Measurements from ENCODE around the gene PLP1. TPM values are rescaled to one million over a fixed set of nuclear protein-coding genes. Genes with fewer than 3 reads are reported as not detected.
"Not testable (repeated sequence)": the region's sequence is repeated elsewhere in the genome, so short reads cannot be mapped to it uniquely, and the experiment has no call there.

PLP1 gene
- total RNA-seq, 1 donor from 2014 or later, result 9.6 TPM

- Mint-ChIP-seq H3K9me3 (ENCODE audit: unreplicated experiment) (no peaks in the 10 kb centered on the region), H3K27me3 (ENCODE audit: unreplicated experiment) (no peaks in the 10 kb centered on the region), H3K4me1 (ENCODE audit: unreplicated experiment) (peaks cover 12% of the 10 kb centered on the region), H3K4me3 (ENCODE audit: unreplicated experiment) (no peak overlapping the region), H3K36me3 (ENCODE audit: low read depth, unreplicated experiment) (no peaks in the 10 kb centered on the region), H3K27ac (ENCODE audit: unreplicated experiment) (no peak overlapping the region)
- no peak for DNase-seq (ENCODE audit: low spot score)
- TF ChIP-seq, protein P1, sequence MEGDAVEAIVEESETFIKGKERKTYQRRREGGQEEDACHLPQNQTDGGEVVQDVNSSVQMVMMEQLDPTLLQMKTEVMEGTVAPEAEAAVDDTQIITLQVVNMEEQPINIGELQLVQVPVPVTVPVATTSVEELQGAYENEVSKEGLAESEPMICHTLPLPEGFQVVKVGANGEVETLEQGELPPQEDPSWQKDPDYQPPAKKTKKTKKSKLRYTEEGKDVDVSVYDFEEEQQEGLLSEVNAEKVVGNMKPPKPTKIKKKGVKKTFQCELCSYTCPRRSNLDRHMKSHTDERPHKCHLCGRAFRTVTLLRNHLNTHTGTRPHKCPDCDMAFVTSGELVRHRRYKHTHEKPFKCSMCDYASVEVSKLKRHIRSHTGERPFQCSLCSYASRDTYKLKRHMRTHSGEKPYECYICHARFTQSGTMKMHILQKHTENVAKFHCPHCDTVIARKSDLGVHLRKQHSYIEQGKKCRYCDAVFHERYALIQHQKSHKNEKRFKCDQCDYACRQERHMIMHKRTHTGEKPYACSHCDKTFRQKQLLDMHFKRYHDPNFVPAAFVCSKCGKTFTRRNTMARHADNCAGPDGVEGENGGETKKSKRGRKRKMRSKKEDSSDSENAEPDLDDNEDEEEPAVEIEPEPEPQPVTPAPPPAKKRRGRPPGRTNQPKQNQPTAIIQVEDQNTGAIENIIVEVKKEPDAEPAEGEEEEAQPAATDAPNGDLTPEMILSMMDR (IDR thresholded peaks at IDR 0.05; ENCODE audit: unreplicated experiment), result no peak
Measured at GRCh38 chrX:103797691-103798090, 21.1 kb downstream of the PLP1 start.

GRCh38 chrX:103800318-103800717 lies 23.7 kb downstream of the PLP1 start:
- Mint-ChIP-seq H3K27me3 (ENCODE audit: unreplicated experiment) (no peaks in the 10 kb centered on the region), H3K36me3 (ENCODE audit: low read depth, unreplicated experiment) (no peaks in the 10 kb centered on the region), H3K27ac (ENCODE audit: unreplicated experiment) (no peak overlapping the region), H3K4me3 (ENCODE audit: unreplicated experiment) (no peak overlapping the region), H3K9me3 (ENCODE audit: unreplicated experiment) (no peaks in the 10 kb centered on the region), H3K4me1 (ENCODE audit: unreplicated experiment) (peaks cover 5% of the 10 kb centered on the region)
- TF ChIP-seq, protein P1 (IDR thresholded peaks at IDR 0.05; ENCODE audit: unreplicated experiment), result no peak
- DNase-seq (ENCODE audit: low spot score), result no peak

- Mint-ChIP-seq H3K27ac (ENCODE audit: unreplicated experiment) (no peak overlapping the region), H3K4me3 (ENCODE audit: unreplicated experiment) (no peak overlapping the region), H3K27me3 (ENCODE audit: unreplicated experiment) (no peaks in the 10 kb centered on the region), H3K4me1 (ENCODE audit: unreplicated experiment) (peaks cover 22% of the 10 kb centered on the region), H3K36me3 (ENCODE audit: low read depth, unreplicated experiment) (no peaks in the 10 kb centered on the region), H3K9me3 (ENCODE audit: unreplicated experiment) (no peaks in the 10 kb centered on the region)
- TF ChIP-seq, protein P1 (IDR thresholded peaks at IDR 0.05; ENCODE audit: unreplicated experiment), result no peak
- DNase-seq (ENCODE audit: low spot score), result no peak
Measured at GRCh38 chrX:103805860-103806259, 29.2 kb downstream of the PLP1 start.

DNA sequence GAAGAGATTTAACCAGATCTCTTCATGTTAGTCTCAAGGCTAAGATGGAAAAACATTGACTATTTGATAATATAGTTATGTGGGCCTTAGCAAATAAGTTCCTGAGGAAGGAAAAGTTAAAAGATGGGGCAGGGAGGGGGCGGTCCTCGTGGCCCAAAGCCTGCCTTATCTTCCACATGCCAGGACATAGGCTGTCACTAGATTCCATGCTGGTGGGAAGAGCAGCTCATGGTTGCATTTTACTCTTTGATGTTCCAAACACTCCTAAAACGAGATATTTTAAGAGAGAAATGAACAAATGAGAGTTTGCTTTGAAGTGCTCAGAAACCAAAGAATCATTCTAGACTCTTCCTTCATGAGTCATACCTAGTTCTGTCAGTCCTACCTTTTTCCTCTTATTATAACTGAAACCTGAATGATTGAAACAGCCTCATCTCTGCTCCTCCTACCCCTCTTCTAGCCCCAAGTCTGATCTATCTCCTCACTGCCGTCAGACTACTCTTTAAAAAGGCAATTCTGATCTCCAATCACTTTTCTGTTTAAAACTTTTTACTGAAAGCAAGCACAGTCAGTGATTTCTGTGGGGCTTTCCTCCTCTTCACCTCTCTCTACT lies 30.3 kb downstream of the PLP1 start:
- H3K36me3 Mint-ChIP-seq (ENCODE audit: low read depth, unreplicated experiment), result no peaks in the 10 kb centered on the region
- H3K4me1 Mint-ChIP-seq (ENCODE audit: unreplicated experiment), result peaks cover 20% of the 10 kb centered on the region
- TF ChIP-seq, protein P1 (IDR thresholded peaks at IDR 0.05; ENCODE audit: unreplicated experiment), result no peak

DNA sequence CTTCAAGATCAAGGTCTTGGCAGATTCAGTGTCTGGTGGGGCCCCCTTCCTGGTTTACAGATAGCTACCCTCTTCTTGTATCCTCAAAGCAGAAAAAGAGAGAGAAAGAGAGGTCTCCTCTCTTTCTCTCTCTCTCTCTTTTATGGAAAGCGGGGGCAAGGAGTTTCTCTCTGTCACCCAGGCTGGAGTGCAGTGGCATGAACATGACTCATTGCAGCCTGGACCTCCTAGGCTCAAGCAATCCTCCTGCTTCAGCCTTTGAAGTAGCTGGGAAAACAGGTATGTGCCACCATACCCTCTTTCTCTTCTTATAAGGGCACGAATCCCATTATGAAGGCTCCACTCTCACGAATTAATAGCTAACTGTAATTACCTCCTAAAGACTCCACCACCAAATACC lies 35.2 kb downstream of the PLP1 start:
- no peak overlapping the region for H3K4me3 Mint-ChIP-seq (ENCODE audit: unreplicated experiment)
- peaks cover 30% of the 10 kb centered on the region for H3K4me1 Mint-ChIP-seq (ENCODE audit: unreplicated experiment)
- peaks cover 1% of the 10 kb centered on the region for H3K27me3 Mint-ChIP-seq (ENCODE audit: unreplicated experiment)
- H3K9me3 Mint-ChIP-seq (ENCODE audit: unreplicated experiment), result no peaks in the 10 kb centered on the region
- DNase-seq (ENCODE audit: low spot score), result no peak
- TF ChIP-seq, protein P1 (IDR thresholded peaks at IDR 0.05; ENCODE audit: unreplicated experiment), result no peak
- no peaks in the 10 kb centered on the region for H3K36me3 Mint-ChIP-seq (ENCODE audit: low read depth, unreplicated experiment)
- H3K27ac Mint-ChIP-seq (ENCODE audit: unreplicated experiment), result peak overlapping the region; percentile 72

More for the DNA sequence above, 30.3 kb downstream of the PLP1 start:
- H3K4me3 Mint-ChIP-seq (ENCODE audit: unreplicated experiment), result no peak overlapping the region
- H3K9me3 Mint-ChIP-seq (ENCODE audit: unreplicated experiment), result no peaks in the 10 kb centered on the region
- no peaks in the 10 kb centered on the region for H3K27me3 Mint-ChIP-seq (ENCODE audit: unreplicated experiment)
- no peak overlapping the region for H3K27ac Mint-ChIP-seq (ENCODE audit: unreplicated experiment)
- DNase-seq (ENCODE audit: low spot score), result no peak

DNA sequence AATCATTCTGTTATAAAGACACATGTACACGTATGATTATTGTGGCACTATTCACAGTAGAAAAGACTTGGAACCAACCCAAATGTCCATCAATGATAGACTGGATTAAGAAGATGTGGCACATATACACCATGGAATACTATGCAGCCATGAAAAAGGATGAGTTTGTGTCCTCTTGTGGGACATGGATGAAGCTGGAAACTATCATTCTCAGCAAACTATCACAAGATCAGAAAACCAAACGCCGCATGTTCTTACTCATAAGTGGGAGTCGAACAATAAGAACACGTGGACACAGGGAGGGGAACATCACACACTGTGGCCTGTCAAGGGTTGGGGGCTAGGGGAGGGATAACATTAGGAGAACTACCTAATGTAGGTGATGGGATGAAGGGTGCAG lies 40.5 kb downstream of the PLP1 start:
- not testable (repeated sequence) for H3K36me3 Mint-ChIP-seq (ENCODE audit: low read depth, unreplicated experiment); H3K4me3 Mint-ChIP-seq (ENCODE audit: unreplicated experiment); H3K27me3 Mint-ChIP-seq (ENCODE audit: unreplicated experiment); H3K27ac Mint-ChIP-seq (ENCODE audit: unreplicated experiment); DNase-seq (ENCODE audit: low spot score); H3K9me3 Mint-ChIP-seq (ENCODE audit: unreplicated experiment)
- peaks cover 14% of the 10 kb centered on the region for H3K4me1 Mint-ChIP-seq (ENCODE audit: unreplicated experiment)

Data from endothelial cell (in vitro differentiated cells).